ENCODE measurements around the gene AGAP1.

- no peak for TF ChIP-seq CTCF (IDR thresholded peaks at IDR 0.05)
- no peak for TF ChIP-seq POLR2A (IDR thresholded peaks at IDR 0.05)
Measured at GRCh38 chr2:235945608-235946140, 451.8 kb downstream of the AGAP1 start.

All from uterus (tissue), 2 donors.